RKO (cell line): ENCODE results near the gene RBBP4.
"Not testable (repeated sequence)": the region's sequence is repeated elsewhere in the genome, so short reads cannot be mapped to it uniquely, and the experiment has no call there.

Experiments
- DNase-seq: peaks from one replicate; pipeline ENCODE4 v3.0.0-alpha.2; 2016; ENCODE audit warnings: low spot score

The RBBP4 gene

GRCh38 chr1:32650752-32651460, at the start of gene RBBP4:
RBBP4 (plus strand) TSS chr1:32651208; CDS start chr1:32651307, 99 bp downstream.
- DNase-seq = peak; percentile 96

GRCh38 chr1:32605711-32606424, 45.1 kb upstream of the RBBP4 start:
- no peak for DNase-seq

- no peak for DNase-seq
Observed at GRCh38 chr1:32606565-32607371, 44.2 kb upstream of the RBBP4 start.

GRCh38 chr1:32609180-32609579, 41.8 kb upstream of the RBBP4 start:
- no peak for DNase-seq

GRCh38 chr1:32611859-32612188, 39.2 kb upstream of the RBBP4 start:
- no peak for DNase-seq

- DNase-seq = peak; percentile 93
Observed at GRCh38 chr1:32612189-32612881, 38.7 kb upstream of the RBBP4 start.

GRCh38 chr1:32613472-32613871, 37.5 kb upstream of the RBBP4 start:
- DNase-seq = no peak

- peak; percentile 42 for DNase-seq
Observed at GRCh38 chr1:32618673-32619221, 32.3 kb upstream of the RBBP4 start.

GRCh38 chr1:32619701-32620485, 31.1 kb upstream of the RBBP4 start:
- DNase-seq = peak; percentile 14

GRCh38 chr1:32622205-32622604, 28.8 kb upstream of the RBBP4 start:
- no peak for DNase-seq

GRCh38 chr1:32622806-32623681, 28.0 kb upstream of the RBBP4 start:
- DNase-seq = no peak

GRCh38 chr1:32623775-32624174, 27.2 kb upstream of the RBBP4 start:
- DNase-seq = no peak

- DNase-seq = no peak
Observed at GRCh38 chr1:32626176-32626575, 24.8 kb upstream of the RBBP4 start.

- no peak for DNase-seq
Observed at GRCh38 chr1:32627596-32628162, 23.3 kb upstream of the RBBP4 start.

- not testable (repeated sequence) for DNase-seq
Observed at GRCh38 chr1:32630173-32630572, 20.8 kb upstream of the RBBP4 start.

GRCh38 chr1:32632829-32633228, 18.2 kb upstream of the RBBP4 start:
- DNase-seq = no peak

- no peak for DNase-seq
Observed at GRCh38 chr1:32635508-32636277, 15.3 kb upstream of the RBBP4 start.

GRCh38 chr1:32636914-32637645, 13.9 kb upstream of the RBBP4 start:
- DNase-seq = no peak
